GM18907 (cell line): ENCODE results near the gene CTXN2.

Experiments
- ATAC-seq: cut with Tn5 transposase; IDR thresholded peaks from one replicate; pipeline ENCODE4 v1.9.1; 2021; ENCODE audit warnings: mild to moderate bottlenecking, moderate library complexity; ENCODE audit not compliant: unreplicated experiment

CTXN2 gene

DNA sequence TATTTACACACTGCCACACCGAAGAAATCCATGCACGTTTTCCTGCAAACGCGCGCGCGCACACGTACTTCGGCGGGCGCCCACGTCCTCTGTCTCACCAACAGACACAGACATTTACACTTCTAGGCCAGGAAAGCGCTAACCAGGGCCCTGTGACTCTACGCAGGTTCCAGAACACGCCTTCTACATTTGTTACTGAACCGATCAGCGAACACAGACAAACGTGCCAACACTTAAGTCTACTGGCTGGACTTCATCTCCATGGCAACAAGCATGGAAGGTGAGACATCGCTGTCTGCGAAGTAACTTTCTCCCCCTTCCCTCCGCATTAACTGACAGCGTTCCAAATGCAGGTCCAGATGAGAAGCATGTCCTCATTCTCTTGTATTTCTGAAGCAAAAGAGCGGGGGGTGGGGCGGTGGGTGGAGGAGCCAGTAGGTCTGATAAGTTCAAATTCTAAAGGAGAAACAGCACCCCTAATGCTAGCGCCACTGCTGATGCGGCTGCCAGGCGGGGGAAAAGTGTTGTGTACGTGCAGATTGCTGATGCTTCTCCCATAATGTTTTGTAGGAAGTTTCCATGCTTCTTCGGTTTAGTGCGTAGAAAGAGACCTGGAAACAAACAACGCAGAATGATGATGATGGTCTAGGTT, at the start of gene CTXN2:
TSS of gene CTXN2 (plus strand) at position 92 of the 652 bp plus-strand sequence. CDS start 9,636 bp downstream, outside the sequence.
- no peak for ATAC-seq

DNA sequence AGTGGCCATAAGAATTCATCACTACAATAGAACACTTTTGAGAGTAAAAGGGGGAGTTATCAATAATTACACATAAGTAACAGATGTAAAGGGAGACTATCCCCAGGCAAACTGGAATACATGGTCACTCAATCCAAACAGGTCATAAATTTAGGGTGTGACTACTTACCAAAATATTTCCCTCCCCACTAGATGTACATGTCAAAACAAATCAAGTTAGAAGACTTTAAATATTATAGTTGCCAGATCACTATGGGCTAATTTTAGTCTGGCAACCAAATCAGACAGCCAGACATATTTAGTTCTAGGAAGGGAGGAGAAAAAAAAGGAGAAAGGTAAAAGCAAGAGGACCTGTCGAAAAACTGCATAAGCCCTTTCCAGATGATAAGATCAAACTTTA, 47.6 kb upstream of the CTXN2 start:
- no peak for ATAC-seq

DNA sequence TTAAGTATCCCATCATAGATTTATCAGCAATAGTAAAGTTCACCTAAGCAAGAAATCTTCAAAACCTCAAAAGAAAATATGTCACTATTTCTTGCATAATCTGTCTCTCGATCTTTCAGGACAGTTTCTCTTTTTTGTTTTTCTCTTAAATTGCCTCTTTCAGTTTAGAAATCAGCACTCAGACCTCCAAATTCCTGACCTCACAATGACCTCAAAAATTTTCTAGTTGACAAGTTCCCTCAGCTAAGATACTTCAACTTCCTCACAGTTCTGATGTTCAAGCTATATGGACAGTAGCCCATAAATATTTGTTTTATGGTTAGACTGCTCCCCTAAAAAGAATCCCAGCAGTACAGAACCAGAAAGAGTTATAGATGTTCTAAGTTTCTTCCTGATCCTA, 46.6 kb upstream of the CTXN2 start:
- ATAC-seq = peak; percentile 79

DNA sequence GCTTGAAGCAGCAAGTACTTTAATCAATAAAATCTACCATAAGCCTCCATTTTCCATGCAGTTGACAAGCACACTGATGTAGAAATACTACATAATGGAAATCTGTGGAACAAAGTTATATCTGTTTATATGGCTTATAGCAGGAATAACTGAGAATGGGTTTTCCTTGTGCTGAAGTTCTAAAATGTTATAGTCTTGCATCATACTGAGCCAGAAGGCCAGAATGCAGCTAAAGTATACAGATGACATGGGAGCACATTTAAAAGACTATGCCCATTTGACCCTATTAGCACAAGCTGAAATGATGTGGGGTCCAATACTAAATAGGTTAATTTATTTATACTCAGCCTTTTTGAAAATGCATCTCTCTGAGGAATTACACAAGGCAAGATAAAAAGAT, 45.5 kb upstream of the CTXN2 start:
- no peak for ATAC-seq

DNA sequence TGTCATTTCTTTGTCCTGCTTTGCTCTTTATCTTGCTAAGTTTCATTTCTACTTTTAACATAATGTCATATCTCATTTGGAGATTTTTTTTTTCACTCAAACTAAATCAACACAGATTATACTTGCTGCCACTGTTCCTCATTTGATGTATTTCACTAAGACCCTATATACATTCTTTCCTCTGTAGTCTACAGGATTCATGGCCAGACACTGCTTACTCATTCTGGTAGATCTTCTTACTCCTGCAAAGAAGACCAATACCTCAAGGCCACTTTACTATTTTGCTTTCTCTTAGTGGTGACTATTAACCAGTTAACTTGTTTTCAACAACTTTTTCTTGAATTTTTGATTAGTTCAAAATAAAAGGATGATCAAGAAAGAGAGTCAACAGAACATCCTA, 44.1 kb upstream of the CTXN2 start:
- ATAC-seq = peak; percentile 47

DNA sequence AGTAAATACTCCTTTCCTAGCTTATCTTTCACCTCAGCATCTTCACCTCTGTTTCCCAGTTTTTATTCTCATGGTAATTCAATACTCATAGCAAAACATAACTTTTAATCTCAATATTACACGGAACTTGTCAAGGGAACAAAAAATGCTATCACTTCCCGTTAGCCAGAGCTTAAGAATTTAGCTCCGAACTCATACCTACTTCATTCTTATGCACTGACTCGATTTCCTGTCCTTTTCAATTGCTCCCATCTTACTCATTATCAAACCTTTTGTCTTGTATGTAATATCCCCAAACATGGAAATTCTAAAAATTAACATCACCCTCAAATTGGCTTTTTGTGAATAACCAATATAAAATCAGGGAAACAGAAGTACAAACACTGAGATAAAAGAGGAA, 41.6 kb upstream of the CTXN2 start:
- ATAC-seq = no peak

DNA sequence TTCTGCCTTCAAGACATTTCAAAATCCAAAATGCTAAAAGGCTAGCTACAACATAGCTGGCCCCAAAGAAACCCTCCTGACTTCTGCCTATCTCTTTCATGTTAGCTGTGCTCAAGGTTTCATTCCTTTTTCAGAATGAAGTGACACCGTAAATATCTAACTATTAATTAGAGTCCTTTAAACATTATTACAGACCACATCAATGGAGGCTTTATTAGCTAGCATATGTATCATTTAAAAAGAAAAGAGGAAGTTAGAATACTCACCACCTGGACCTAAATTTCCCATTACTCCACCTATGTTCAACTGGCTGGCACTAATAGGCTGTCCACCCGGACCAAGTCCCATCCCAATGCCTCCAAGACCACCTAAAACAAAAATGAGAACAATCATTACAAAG, 37.9 kb upstream of the CTXN2 start:
- ATAC-seq = no peak

DNA sequence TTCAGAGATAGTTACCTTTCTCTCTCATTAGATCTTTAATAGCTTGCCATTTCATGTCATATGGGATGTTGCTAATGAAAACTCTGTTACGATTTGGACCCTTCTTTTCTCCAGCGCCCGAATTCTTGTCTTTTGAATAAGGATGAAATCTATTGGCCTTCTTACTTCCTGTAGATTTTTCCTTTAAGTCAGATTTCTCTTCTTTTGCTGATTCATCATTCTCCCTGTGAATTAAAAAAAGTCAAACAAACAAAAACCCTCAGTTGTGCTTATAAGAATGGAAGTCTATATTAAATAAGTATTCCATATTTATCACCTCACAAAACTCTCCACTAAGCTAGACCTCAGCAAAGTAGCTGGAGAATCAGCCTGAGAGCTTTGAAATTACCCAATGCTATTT, 22.8 kb upstream of the CTXN2 start:
- no peak for ATAC-seq

DNA sequence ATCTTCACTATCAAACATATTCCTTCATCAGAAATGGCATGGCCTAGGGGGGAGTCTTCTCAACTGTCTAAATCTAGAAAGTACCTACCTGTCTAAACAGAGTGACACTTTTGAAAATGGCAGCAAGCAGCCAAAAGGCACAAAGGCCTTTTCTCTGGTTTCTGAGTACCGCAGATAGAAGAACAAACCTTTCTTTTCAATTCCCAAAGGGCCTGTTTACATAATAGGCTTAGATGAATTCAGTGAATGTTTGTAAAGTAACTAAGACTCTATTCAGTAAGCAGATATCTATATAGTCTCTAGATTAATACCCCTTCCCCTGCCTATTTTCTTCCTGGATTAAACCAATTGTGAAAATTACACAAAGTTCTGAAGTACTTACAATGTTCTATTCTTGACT, 20.5 kb upstream of the CTXN2 start:
- ATAC-seq = no peak

DNA sequence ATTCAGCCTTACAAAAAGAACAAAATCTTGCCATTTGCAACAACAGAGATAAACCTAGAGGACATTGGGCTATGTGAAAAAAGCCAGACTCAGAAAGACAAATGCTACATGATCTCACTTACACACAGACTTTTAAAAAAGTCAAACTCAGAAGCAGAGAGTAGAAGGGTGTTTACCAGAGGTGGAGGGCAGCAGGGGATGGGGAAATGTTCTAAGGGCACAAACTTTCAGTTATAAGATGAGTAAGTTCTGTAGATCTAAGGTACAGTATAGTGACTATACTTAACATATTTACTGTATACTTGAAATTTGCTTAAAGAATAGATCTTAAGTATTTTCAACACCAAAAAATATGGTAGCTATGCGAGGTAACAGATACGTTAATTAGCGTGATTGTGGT, 16.3 kb upstream of the CTXN2 start:
- ATAC-seq = peak; percentile 42

DNA sequence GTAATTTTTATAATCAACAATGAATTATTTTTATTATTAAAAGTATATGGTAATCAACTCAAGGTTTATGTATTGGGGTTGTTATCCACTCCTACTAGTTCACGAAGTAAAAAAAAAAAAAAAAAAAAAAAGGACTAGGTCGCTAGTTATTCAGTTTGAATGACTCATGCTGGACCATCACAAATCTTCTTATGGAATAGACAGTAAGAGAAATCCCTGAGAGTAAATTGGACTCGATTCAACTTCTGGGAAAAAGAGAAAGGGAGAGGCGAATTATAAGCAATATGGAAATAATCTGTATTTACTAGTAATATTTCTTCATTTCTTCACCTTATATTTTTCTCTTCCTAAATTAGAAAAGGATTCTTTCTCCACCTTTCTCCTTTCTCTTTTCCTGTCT, 15.4 kb upstream of the CTXN2 start:
- no peak for ATAC-seq

DNA sequence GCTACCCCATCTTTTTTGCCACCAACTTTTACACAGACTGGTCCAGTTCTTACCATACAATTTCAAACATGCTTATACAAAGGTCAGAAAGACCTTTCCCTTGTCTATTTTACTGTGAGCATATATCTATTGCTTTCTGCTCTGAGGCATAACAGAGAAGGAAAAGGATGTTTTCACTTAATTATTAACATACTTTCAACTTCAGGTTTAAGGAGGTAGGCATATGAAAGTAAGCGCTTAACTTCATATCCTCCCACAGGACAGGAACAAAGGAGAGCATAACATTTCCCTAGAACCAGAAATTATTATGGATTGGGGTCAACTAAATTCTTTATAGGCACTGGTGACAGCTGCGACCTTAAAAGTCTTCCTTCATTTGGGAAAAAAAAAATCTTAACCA, 14.5 kb upstream of the CTXN2 start:
- ATAC-seq = peak; percentile 59

DNA sequence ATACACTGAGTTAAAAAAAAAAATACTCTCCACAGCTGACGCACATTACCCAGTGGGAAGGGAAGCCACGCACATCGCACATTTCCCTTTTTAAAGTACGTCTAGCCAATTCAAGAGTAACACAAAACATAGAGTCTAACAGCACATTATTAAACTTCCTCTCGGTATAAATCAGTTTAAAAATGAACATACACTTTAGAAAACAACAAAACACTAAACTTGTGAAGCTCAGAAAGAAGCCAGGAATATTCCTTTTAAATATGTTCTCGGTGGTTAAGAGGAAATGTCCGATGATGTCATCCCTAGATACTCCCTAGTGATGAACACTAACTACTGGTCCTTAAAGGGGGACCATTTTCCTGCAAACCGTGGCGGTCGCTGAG, 14.1 kb upstream of the CTXN2 start:
- ATAC-seq = peak; percentile 75

DNA sequence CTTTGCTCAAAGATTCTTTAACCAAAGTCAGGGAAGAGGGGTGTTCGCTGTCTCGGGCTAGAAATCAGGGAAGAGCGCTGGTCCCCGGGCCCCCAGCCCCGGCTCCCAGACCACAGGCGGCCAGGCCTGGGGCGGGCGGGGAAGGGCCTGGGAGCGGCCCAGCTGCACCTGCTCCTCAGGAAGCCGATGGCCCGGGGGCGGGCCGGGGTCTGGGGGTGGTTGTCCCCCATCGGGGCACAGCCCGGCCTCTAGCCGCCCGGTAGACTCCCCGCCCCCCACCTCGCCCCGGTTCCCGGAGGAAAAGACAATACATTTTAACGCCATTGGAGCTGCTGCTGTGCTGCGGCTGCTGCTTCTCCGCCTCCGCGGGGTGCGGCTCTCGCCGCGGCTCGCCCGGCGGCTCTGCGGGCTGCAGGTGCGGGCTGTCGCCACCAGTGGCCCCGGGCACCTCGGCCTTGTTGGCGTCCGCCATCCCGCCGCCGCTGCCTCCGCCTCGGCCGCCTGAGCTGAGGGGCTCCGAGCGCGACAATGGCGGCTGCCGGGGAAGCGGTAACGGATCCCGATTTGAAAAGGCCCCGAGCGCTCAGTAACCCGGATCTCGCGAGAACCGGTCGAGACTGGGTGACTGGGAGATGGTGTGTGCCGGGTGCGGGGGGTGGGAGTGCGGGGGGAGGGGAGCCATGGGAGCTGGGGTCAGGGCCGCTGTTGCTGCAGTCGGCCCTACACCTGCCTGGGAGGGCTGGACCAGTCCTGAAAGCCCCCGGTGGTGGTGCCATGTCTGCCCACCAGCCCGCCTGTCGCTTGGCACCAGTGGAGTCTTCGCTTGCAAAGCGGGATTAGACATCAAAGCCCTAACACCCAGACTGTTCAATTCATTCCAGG, 13.5 kb upstream of the CTXN2 start, which contains the start of gene MYEF2:
TSS of gene MYEF2 (minus strand) at position 530 of the 882 bp plus-strand sequence. CDS start at position 472, 58 bp downstream.
- ATAC-seq = peak; percentile 82

DNA sequence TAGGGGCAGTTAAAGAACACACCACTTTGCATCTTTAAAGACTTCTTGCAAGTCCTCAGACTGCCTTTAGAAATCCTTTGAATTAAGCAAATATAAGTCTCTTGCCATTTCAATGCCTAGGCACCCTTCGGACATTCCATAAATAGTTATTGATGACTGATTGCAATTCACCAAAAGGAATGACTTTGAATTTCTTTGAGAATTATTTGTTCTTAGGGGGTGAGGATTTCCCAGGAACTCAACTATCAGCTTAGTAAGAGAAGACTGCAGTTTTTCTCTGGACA, 12.9 kb upstream of the CTXN2 start:
- no peak for ATAC-seq

DNA sequence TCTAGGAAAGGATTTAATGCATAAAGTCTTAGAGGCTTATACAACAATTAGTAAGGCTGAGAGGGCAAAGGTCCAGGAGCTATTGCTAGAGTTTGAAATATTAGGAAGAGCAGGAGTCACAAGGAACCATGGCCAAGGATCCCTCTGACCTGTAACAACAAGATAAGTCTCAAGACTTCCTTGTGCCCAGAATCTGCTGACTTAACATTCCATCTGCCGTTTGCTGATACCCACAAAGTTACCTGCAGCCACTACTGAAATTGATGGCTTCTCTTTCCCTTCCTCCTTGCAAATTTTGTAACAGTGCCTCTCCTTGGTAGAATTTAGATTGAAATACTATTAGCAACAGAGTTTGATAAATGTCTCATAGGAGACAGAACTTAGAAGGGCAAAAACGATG, 8.7 kb upstream of the CTXN2 start:
- ATAC-seq = no peak

DNA sequence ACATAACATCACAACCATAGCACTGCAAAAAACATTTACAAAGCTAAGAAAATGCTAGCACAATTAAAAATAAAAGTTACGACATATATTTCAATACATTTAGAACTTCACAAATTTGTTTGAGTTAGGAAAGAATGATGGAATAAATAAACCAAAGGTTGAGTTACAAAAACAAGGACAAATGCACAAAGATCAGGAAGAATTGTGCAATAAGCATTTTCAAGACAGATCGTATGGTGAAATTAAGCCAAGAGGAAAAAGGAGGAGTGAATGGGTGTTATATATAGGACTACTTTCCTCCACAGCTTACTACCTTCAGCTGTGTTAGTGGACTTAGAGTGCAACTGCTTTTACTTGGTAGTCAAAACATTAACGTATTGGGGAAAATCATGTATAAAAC, 5.9 kb upstream of the CTXN2 start:
- ATAC-seq = no peak

DNA sequence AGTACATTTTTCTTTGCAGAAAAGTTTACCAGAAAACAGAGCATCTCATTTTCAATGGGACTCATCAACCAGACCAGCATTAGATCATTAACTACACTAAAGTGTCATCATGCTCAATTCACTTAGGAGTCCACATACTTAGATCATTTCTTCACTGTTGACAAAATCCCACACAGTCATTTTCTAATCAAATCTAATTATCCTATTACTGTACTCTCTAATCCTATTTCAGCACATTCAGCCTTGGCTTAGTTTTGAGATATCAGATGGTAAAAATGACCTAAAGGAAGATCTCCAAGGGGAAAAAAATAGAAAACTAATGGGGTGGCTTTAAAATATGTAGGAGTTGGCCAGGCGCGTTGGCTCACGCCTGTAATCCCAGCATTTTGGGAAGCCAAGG, 5.2 kb upstream of the CTXN2 start:
- no peak for ATAC-seq

DNA sequence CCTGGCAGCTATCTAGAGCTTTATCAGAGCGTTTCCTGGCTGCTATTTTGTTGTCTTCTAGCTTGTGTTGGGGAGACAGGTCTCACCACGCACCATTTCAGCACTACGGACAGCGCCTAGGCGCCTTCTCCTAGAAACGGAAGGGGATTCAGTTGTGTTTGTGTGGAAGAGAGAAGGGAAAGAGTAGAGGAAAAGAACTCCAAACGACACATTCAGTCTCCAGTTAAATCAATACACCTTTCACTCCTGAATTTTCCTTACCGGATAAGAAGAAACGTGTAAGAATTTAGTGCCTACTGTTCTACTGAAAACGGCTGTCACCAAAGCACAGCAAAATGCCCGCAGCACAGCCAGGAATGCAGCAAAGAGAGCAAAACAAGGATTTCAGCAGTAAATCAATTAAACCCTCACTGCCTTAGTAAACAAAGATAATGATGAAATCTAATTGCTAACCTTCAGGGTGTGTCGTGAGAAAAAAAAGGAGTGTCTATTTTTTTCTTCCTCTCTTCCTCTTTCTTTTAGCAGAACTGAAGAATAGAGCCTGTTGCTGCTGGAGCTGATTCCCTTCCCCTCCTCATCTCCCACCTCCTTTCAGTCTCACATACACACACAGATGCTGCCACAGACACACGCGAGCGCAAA, 412 bp upstream of the CTXN2 start:
- ATAC-seq = no peak

DNA sequence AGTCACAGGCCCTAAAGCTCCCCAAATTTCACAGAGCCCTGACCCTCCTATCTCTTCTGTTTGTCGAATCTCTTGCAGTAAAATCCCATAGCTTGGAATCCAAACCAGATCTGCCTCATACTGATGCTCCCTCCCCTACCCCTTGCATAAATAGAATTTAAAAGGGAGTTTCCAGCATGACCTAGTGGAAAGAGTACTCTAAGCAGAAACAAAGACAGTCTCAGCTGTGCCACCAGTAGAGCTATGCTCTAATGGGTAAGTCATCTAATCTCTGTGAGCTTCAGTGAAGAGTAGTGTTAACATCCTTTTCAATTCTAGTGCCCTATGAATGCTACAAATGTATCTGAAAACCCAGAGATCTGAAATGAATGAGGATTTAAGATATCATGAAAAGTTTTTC, 10.6 kb downstream of the CTXN2 start:
- ATAC-seq = no peak

DNA sequence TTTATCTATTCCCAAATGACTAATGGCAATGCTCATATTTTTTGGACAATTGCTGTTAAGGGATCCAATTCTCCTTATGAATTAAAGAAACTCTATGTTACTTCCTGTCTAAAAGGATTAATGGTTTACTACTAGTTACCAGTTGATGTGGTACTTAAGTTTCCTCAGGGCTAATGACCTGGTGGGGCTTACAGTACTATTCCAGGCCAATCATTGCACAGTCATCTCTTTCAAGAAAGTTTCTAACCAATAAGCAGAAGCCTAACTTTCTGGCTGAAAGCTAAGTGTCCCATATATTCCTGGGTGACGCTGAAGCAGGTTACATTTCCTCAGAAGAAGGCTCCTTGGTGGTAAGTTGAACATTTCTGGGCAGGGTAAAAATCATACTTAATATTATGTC, 14.5 kb downstream of the CTXN2 start, which contains the start of gene SLC12A1:
TSS of gene SLC12A1 (plus strand) at position 322 of the 400 bp plus-strand sequence. CDS start 1,418 bp downstream, outside the sequence.
- no peak for ATAC-seq

DNA sequence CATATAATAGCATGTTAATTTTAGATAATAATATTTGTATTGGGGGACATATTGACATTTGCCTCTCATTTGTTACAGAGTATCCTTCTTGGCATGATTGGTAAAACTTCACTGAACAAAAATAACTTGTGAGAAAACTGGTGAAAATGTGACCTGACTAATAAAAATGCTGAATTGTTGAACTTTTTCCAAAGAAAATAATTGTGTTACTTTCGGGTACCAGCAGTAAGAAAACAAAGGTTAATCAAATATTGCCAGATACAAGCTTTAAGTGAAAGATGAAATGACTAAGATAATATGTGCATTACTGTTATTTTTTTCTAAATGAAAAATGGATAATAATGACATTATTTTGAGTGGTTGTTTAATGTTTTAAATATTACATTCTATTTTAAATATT, 29.8 kb downstream of the CTXN2 start:
- ATAC-seq = no peak
